BLaER1 (cell line): Measurements from ENCODE around the gene NSUN3.

Experiments
- H3K27ac ChIP-seq: shearing (Covaris generic); formaldehyde crosslinking; 2 replicates; pipeline ENCODE4 v1.8.1; 2022
- H3K27me3 ChIP-seq: shearing (Covaris generic); formaldehyde crosslinking; 2 replicates; pipeline ENCODE4 v1.8.1; 2022
- H3K36me3 ChIP-seq: shearing (Covaris generic); formaldehyde crosslinking; 2 replicates; pipeline ENCODE4 v1.8.1; 2022
- H3K4me1 ChIP-seq: shearing (Covaris generic); formaldehyde crosslinking; 2 replicates; pipeline ENCODE4 v1.8.1; 2022
- H3K4me2 ChIP-seq: shearing (Covaris generic); formaldehyde crosslinking; 2 replicates; pipeline ENCODE4 v1.8.1; 2022
- H3K4me3 ChIP-seq: shearing (Covaris generic); formaldehyde crosslinking; 2 replicates; pipeline ENCODE4 v1.8.1; 2022
- H3K9ac ChIP-seq: shearing (Covaris generic); formaldehyde crosslinking; 2 replicates; pipeline ENCODE4 v1.8.1; 2022
- H3K9me3 ChIP-seq: shearing (Covaris generic); formaldehyde crosslinking; 2 replicates; pipeline ENCODE4 v1.8.1; 2022
- H4K20me1 ChIP-seq: shearing (Covaris generic); formaldehyde crosslinking; 2 replicates; pipeline ENCODE4 v1.8.1; 2022
- Cebpa-rat ChIP-seq: shearing (Covaris generic); IDR thresholded peaks from 2 replicates; pipeline ENCODE4 v1.8.1; 2022

NSUN3 gene

DNA sequence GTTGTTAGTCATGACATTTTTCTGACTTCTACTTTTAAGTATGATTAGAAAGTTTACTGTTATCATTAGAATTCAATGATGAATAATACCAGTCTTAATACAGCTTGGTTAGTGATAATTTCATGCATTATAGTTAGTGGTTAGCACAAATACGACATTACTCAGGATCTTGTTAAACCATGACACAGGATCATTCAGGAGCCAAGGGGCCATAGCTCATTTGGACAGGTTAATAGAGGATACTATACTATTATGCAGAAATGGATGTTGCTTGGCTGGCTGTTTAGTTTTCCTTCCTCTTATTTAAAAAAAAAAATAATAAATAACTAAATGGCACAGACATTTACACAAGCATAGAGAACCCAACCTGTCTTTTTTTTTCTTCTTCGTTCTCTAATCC lies 55.5 kb downstream of the NSUN3 start:
- Histone ChIP-seq H3K9me3 (no peaks in the 10 kb centered on the region), H3K9ac (no peak overlapping the region), H3K4me1 (no peaks in the 10 kb centered on the region), H3K27ac (no peak overlapping the region), H3K27me3 (no peaks in the 10 kb centered on the region), H3K36me3 (peaks cover 6% of the 10 kb centered on the region; the same call in 1 of the 2 replicates), H3K4me3 (no peak overlapping the region), H3K4me2 (no peak overlapping the region), H4K20me1 (no peaks in the 10 kb centered on the region)
- no peak for TF ChIP-seq Cebpa-rat

- Histone ChIP-seq H3K27me3 (no peaks in the 10 kb centered on the region), H3K4me2 (no peak overlapping the region), H4K20me1 (no peaks in the 10 kb centered on the region), H3K27ac (no peak overlapping the region), H3K36me3 (peaks cover 21% of the 10 kb centered on the region), H3K9ac (no peak overlapping the region), H3K4me3 (no peak overlapping the region), H3K9me3 (no peaks in the 10 kb centered on the region), H3K4me1 (no peaks in the 10 kb centered on the region)
- TF ChIP-seq Cebpa-rat: no peak
These were observed 58.3 kb downstream of the NSUN3 start for GRCh38 chr3:94121161-94121560.

DNA sequence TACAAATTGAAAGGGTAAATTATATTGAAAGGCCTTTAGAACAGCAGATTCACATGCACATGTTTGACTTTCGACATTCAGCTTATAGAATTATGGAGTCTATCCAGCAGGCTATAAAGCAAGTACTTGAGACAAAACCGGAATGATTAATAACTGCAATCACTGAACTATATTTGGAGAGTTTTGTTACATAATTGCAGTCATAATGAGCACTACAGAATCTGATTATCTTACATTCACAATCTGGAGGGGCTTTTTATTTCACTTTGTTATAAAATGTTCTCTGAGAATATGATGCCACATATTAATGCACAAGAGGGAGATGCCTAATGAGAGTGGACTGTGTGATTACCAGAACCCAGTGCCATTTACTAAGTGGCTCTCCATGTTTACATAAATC lies 64.3 kb downstream of the NSUN3 start:
- Histone ChIP-seq H4K20me1 (no peaks in the 10 kb centered on the region), H3K9me3 (no peaks in the 10 kb centered on the region), H3K4me1 (no peaks in the 10 kb centered on the region), H3K27ac (no peak overlapping the region), H3K4me2 (no peak overlapping the region), H3K4me3 (no peak overlapping the region), H3K27me3 (no peaks in the 10 kb centered on the region), H3K9ac (no peak overlapping the region), H3K36me3 (peaks cover 43% of the 10 kb centered on the region)
- TF ChIP-seq Cebpa-rat: no peak

- H3K4me2 ChIP-seq: no peak overlapping the region
- no peaks in the 10 kb centered on the region for H4K20me1 ChIP-seq
- H3K9me3 ChIP-seq: no peaks in the 10 kb centered on the region
- no peaks in the 10 kb centered on the region for H3K27me3 ChIP-seq
- peaks cover 33% of the 10 kb centered on the region for H3K36me3 ChIP-seq
- no peaks in the 10 kb centered on the region for H3K4me1 ChIP-seq
- no peak overlapping the region for H3K4me3 ChIP-seq
- H3K9ac ChIP-seq: no peak overlapping the region
- TF ChIP-seq Cebpa-rat: no peak
- no peak overlapping the region for H3K27ac ChIP-seq
These were observed 67.8 kb downstream of the NSUN3 start for GRCh38 chr3:94130690-94131089.

- Histone ChIP-seq H3K4me3 (no peak overlapping the region), H3K27ac (no peak overlapping the region), H3K27me3 (no peaks in the 10 kb centered on the region), H3K4me2 (no peak overlapping the region), H4K20me1 (no peaks in the 10 kb centered on the region), H3K36me3 (peaks cover 16% of the 10 kb centered on the region), H3K9ac (no peak overlapping the region), H3K4me1 (no peaks in the 10 kb centered on the region), H3K9me3 (no peaks in the 10 kb centered on the region)
- no peak for TF ChIP-seq Cebpa-rat
These were observed 69.9 kb downstream of the NSUN3 start for GRCh38 chr3:94132777-94133176.

GRCh38 chr3:94136133-94136532 lies 73.3 kb downstream of the NSUN3 start:
- Histone ChIP-seq H3K9me3 (no peaks in the 10 kb centered on the region), H3K27ac (no peak overlapping the region), H3K9ac (no peak overlapping the region), H4K20me1 (no peaks in the 10 kb centered on the region), H3K4me3 (no peak overlapping the region), H3K27me3 (no peaks in the 10 kb centered on the region), H3K4me2 (no peak overlapping the region), H3K36me3 (no peaks in the 10 kb centered on the region), H3K4me1 (no peaks in the 10 kb centered on the region)
- TF ChIP-seq Cebpa-rat: no peak

DNA sequence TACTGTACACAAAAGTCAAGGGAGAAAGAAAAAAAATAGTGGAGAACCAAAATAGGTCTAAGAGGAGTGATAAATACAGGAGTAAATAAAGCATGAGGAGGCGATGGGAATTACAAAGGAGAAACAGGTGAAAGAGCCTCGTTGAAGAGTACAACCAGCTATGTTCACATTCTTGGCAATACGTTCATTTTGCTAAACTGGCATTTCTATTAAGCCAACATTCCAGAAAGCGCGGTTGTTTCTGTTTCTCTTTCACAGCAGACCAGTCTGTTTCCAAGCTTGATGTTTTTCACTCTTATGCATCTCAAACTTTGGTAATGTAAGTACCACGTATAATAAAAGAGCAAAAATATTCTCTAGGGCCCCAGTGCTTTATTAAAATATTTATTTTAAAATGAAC lies 74.5 kb downstream of the NSUN3 start:
- no peak overlapping the region for H3K4me2 ChIP-seq
- TF ChIP-seq Cebpa-rat: no peak
- no peaks in the 10 kb centered on the region for H3K4me1 ChIP-seq
- H3K27ac ChIP-seq: no peak overlapping the region
- H3K27me3 ChIP-seq: no peaks in the 10 kb centered on the region
- no peaks in the 10 kb centered on the region for H3K36me3 ChIP-seq
- no peak overlapping the region for H3K4me3 ChIP-seq
- H4K20me1 ChIP-seq: no peaks in the 10 kb centered on the region
- no peak overlapping the region for H3K9ac ChIP-seq
- H3K9me3 ChIP-seq: no peaks in the 10 kb centered on the region

DNA sequence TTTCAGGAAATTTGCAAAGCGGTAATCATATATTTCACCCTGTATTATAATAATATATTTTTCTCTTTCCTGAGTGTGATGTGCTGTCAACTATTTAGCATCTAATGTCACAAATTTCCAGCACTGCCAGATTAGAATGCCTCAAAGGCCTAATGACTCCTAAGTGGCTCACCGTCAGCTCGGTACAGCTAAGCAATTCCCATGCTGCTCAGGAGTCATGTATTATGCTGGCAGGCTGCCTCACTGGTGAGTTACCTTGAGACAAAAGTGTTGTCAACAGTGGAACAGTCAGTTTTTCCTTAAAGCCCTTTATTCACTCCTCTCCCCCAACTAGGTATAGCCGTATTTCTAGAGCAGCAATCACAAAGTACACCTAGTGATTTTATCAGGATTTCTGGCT lies 83.6 kb downstream of the NSUN3 start:
- H4K20me1 ChIP-seq: no peaks in the 10 kb centered on the region
- no peak overlapping the region for H3K4me3 ChIP-seq
- no peak for TF ChIP-seq Cebpa-rat
- H3K27me3 ChIP-seq: no peaks in the 10 kb centered on the region
- H3K4me2 ChIP-seq: no peak overlapping the region
- H3K27ac ChIP-seq: no peak overlapping the region
- H3K9ac ChIP-seq: no peak overlapping the region
- H3K36me3 ChIP-seq: no peaks in the 10 kb centered on the region
- no peaks in the 10 kb centered on the region for H3K4me1 ChIP-seq
- H3K9me3 ChIP-seq: no peaks in the 10 kb centered on the region

DNA sequence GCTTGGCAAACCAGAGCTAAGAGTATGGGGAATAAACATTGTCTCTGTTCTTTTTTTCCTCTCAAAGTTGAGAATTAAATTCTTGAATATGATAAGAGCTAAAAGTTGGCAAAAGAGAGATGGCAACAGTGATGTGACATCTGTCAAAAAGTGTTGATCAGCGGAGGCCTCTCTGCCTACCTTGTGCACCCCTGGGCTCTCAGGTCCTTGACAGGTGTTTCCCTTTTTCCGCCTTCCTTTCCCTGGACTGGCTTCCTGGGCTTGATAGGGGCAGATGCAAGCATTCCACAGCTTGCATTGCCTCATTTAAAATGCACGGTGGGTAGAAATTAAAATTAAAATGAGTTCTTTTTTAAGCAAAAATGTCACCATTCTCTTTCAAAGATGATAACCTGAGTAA lies 84.2 kb downstream of the NSUN3 start:
- no peaks in the 10 kb centered on the region for H4K20me1 ChIP-seq
- H3K36me3 ChIP-seq: no peaks in the 10 kb centered on the region
- no peaks in the 10 kb centered on the region for H3K4me1 ChIP-seq
- H3K27me3 ChIP-seq: no peaks in the 10 kb centered on the region
- H3K4me2 ChIP-seq: no peak overlapping the region
- H3K4me3 ChIP-seq: no peak overlapping the region
- H3K9me3 ChIP-seq: no peaks in the 10 kb centered on the region
- H3K27ac ChIP-seq: no peak overlapping the region
- no peak for TF ChIP-seq Cebpa-rat
- no peak overlapping the region for H3K9ac ChIP-seq

- no peak overlapping the region for H3K27ac ChIP-seq
- no peaks in the 10 kb centered on the region for H3K27me3 ChIP-seq
- no peak overlapping the region for H3K4me2 ChIP-seq
- H3K9ac ChIP-seq: no peak overlapping the region
- no peak overlapping the region for H3K4me3 ChIP-seq
- H3K9me3 ChIP-seq: no peaks in the 10 kb centered on the region
- no peaks in the 10 kb centered on the region for H3K4me1 ChIP-seq
- H4K20me1 ChIP-seq: no peaks in the 10 kb centered on the region
- TF ChIP-seq Cebpa-rat: no peak
- H3K36me3 ChIP-seq: no peaks in the 10 kb centered on the region
These were observed 87.3 kb downstream of the NSUN3 start for GRCh38 chr3:94150113-94150512.

DNA sequence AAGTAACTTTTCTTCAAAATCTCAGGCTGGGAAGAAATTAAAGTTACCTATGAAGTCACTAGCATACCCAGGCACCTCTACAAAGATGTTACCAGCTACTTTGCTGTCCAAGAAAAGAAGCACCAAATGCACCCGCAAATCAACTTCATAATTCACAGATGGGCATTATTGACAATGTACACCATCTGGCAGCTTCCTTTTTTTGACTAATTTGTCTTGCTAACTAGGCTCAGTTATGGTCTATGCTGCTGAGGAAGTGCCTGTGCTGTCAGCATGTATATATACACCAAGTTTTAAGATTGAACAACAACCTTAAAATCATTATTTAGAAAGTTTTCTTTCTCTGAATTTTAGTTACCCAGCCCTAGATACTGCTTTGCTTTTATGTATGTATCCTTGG lies 93.8 kb downstream of the NSUN3 start:
- H3K4me2 ChIP-seq: no peak overlapping the region
- no peaks in the 10 kb centered on the region for H4K20me1 ChIP-seq
- no peak for TF ChIP-seq Cebpa-rat
- no peaks in the 10 kb centered on the region for H3K36me3 ChIP-seq
- H3K9me3 ChIP-seq: no peaks in the 10 kb centered on the region
- H3K9ac ChIP-seq: no peak overlapping the region
- H3K4me3 ChIP-seq: no peak overlapping the region
- H3K4me1 ChIP-seq: no peaks in the 10 kb centered on the region
- no peak overlapping the region for H3K27ac ChIP-seq
- no peaks in the 10 kb centered on the region for H3K27me3 ChIP-seq
